GM12892 (cell line): Measurements from ENCODE around the gene MAP3K21.

Experiments
- POLR2A ChIP-seq: IDR thresholded peaks from 2 replicates; pipeline ENCODE4 v1.6.1; 2011; ENCODE audit warnings: low read depth, low read length, control low read depth
- POLR2AphosphoS5 ChIP-seq: IDR thresholded peaks from 2 replicates; pipeline ENCODE4 v1.6.1; 2011; ENCODE audit warnings: low read depth, low read length, control low read depth
- TAF1 ChIP-seq: IDR thresholded peaks from 2 replicates; pipeline ENCODE4 v1.6.1; 2011; ENCODE audit warnings: low read depth, mild to moderate bottlenecking, control low read depth, low read length, borderline replicate concordance

DNA sequence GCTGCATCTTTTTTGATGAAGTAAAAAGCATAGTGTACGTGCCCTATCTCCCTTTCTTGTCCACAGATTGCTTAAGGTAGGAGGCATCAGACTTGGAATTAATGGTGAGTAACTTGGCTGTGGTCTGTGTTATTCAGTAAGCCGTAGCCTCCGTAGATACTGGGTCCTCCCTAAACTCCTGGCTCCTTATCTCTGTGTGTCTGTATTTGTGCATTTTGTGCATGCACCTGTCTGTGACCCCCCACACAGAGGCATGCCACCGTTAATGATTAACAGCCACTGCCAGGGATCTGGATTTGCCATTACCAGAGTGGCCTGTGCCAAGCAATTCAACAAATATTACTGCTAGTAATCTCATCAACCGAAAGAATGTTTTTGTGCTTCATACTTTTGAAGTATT, 31.9 kb downstream of the MAP3K21 start:
- TF ChIP-seq POLR2A = no peak
- no peak for TF ChIP-seq POLR2AphosphoS5
- no peak for TF ChIP-seq TAF1
